Smooth muscle cell (in vitro differentiated cells): ENCODE results near the gene POM121. TPM values are rescaled to one million over a fixed set of nuclear protein-coding genes. Genes with fewer than 3 reads are reported as not detected.
"Not testable (repeated sequence)": the region's sequence is repeated elsewhere in the genome, so short reads cannot be mapped to it uniquely, and the experiment has no call there.

Source experiments
- DNase-seq: peaks from one replicate; lab custom pipeline; 2025; ENCODE audit not compliant: unreplicated experiment; lab: John Stamatoyannopoulos, UW
- H2AFZ ChIP-seq: fragments of 200-600 bp; sonication (generic); 2 replicates; pipeline ENCODE4 v1.6.0; 2016; ENCODE audit warnings: antibody characterized with exemption, low read depth, mild to moderate bottlenecking
- H3F3A ChIP-seq: fragments of 200-600 bp; sonication (generic); 2 replicates; pipeline ENCODE4 v1.6.0; 2017; ENCODE audit warnings: antibody characterized with exemption, low read depth
- H3K27ac ChIP-seq: fragments of 200-600 bp; sonication (generic); 2 replicates; pipeline ENCODE4 v1.5.1; 2016; ENCODE audit warnings: low read depth, mild to moderate bottlenecking
- H3K27me3 ChIP-seq: fragments of 200-600 bp; sonication (generic); 2 replicates; pipeline ENCODE4 v1.6.1; 2016; ENCODE audit warnings: low read depth, mild to moderate bottlenecking
- H3K36me3 ChIP-seq: fragments of 200-600 bp; sonication (generic); 2 replicates; pipeline ENCODE4 v1.5.1; 2016; ENCODE audit warnings: low read depth
- H3K4me1 ChIP-seq: fragments of 200-600 bp; sonication (generic); 2 replicates; pipeline ENCODE4 v1.5.1; 2016; ENCODE audit warnings: low read depth
- H3K4me2 ChIP-seq: fragments of 200-600 bp; sonication (generic); 2 replicates; pipeline ENCODE4 v1.6.0; 2016; ENCODE audit warnings: mild to moderate bottlenecking
- H3K4me3 ChIP-seq: fragments of 200-600 bp; sonication (generic); 2 replicates; pipeline ENCODE4 v1.5.1; 2016; ENCODE audit warnings: mild to moderate bottlenecking
- H3K79me2 ChIP-seq: fragments of 200-600 bp; sonication (generic); 2 replicates; pipeline ENCODE4 v1.6.0; 2016; ENCODE audit warnings: low read depth, mild to moderate bottlenecking
- H3K9ac ChIP-seq: fragments of 200-600 bp; sonication (generic); 2 replicates; pipeline ENCODE4 v1.6.0; 2016; ENCODE audit warnings: low read depth
- H3K9me3 ChIP-seq: fragments of 200-600 bp; sonication (generic); replicated peaks from 2 replicates; pipeline ENCODE4 v1.5.1; 2016; ENCODE audit warnings: low read depth
- H4K20me1 ChIP-seq: fragments of 200-600 bp; sonication (generic); 2 replicates; pipeline ENCODE4 v1.6.0; 2016; ENCODE audit warnings: low read depth
- WGBS: methylation state at CpG from one replicate; pipeline ENCODE4 v1.1.7; 2016; ENCODE audit warnings: low lambda C conversion rate; 5-methylcytosine and 5-hydroxymethylcytosine counted together
- polyA plus RNA-seq: library from polyadenylated mRNA; unstranded; fragments of >200 nt; fragmentation: Nextera tagmentation; extraction: Ambion mirVana; gene quantifications from 2 replicates; pipeline ENCODE4 v1.2.1, GENCODE V29; 2016
- total RNA-seq: library from RNA; depleted of rRNA; stranded (reverse); fragments of >200 nt; gene quantifications from 2 replicates; pipeline ENCODE4 v1.2.3, GENCODE V29; 2014

Gene POM121
- total and polyA plus RNA-seq, 2 experiments from 2014 or later = 9.2 to 11.8 TPM

DNA sequence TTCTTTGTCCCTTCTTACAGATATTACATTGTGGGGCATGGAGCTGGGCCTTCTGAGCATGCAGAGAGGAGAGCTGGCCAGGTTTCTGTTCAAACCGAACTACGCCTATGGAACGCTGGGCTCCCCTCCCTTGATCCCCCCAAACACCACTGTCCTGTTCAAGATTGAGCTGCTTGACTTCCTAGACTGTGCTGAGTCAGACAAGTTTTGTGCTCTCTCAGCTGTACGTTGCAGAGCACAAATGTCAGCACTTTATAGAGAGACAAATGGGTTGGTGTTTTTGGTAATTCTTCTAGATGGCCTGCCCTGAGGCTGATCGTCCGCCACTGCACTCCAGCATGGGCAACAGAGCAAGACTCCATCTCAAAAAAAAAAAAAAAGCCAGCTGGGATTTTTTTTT lies 46.6 kb downstream of the POM121 start:
- DNase-seq, H3F3A ChIP-seq, H3K79me2 ChIP-seq, H3K36me3 ChIP-seq, H3K9me3 ChIP-seq, H3K4me3 ChIP-seq, H3K27me3 ChIP-seq, H3K4me1 ChIP-seq, H4K20me1 ChIP-seq, H3K9ac ChIP-seq, H2AFZ ChIP-seq, H3K4me2 ChIP-seq, H3K27ac ChIP-seq: not testable (repeated sequence)
- WGBS = no CpG with 5 or more reads among the region's 6 CpGs

DNA sequence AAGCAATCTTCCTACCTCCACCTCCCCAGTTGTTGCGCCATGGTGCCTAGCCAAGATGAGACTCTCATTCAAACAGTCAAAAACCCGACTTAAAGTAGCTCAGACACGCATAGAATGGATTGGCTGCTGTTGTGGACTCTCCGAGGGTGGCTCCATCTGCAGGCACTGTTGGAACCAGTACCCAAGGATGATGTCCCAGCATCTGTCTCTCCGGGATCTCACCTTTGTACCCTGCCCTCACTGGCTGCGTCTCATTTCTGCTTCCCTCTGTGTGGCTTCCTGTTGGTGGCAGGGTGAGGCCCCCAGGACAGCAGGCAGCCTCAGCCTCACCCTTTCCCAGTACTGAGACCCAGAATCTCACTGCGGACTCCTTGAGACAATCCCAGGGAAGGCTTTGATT lies 49.9 kb downstream of the POM121 start:
- H3K9ac ChIP-seq, H3K36me3 ChIP-seq, H4K20me1 ChIP-seq, H2AFZ ChIP-seq, H3K4me2 ChIP-seq, H3K27ac ChIP-seq, H3K4me3 ChIP-seq, H3K27me3 ChIP-seq, DNase-seq, H3K79me2 ChIP-seq, H3K4me1 ChIP-seq, H3K9me3 ChIP-seq, H3F3A ChIP-seq: not testable (repeated sequence)
- WGBS = 100% methylated on average over 4 of the region's 7 CpGs

DNA sequence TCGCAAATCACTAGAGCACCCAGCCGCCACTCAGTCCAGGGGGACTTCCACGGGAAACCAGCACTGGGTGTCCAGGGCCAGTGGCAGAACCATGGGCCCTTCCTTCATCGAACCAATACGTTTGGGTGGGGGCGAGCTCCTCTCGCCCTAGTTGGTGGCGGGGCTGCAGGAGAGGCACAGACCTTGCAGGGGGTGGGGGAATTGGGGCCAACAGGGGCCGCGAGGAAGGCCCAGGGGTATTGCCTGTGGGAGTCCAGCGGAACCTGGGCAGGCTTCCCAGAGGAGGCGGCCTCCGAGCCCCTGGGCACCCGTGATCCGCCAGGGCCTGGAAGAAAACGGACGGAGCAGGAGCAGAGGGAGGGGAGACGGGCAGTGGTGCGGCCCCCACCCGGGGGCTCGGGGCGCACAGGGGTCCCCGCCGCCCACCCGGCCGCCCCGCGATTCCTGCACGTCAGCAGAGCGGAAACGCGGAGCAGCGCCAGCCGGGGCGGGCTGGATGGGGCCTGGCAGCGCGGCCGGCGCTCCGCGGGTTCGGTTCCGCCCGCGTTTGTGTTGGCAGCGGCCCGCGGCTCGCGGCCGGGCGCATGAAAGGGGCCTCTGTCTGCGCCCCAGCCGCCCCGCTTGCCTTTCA lies 50.9 kb downstream of the POM121 start:
- not testable (repeated sequence) for H3K4me2 ChIP-seq, H3F3A ChIP-seq, H3K4me1 ChIP-seq, H3K9me3 ChIP-seq, H3K36me3 ChIP-seq, H3K27ac ChIP-seq, H3K4me3 ChIP-seq, H2AFZ ChIP-seq, H4K20me1 ChIP-seq, DNase-seq, H3K27me3 ChIP-seq, H3K9ac ChIP-seq, H3K79me2 ChIP-seq
- 100% methylated on average over 7 of the region's 55 CpGs for WGBS

DNA sequence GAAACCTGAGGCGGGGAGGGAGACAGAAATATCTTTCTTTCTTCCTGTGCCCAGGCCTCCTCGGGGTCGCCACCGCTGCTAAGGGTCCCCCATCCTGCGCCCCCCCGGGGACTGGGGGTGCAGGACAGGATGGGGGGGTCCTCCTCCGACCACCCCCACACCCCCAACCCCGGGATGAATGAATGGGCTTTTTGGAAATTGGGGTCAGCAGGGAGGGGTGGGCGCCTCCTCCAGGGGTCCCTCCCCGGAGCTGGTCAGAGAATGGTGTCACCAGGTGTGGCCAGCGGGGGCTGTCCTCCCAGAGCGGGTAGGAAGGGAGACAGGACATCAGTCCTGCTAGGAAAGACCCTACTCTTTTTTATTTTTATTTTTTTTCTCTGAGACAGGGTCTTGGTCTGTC lies 51.5 kb downstream of the POM121 start:
- H3K27me3 ChIP-seq, H3K4me1 ChIP-seq, H3K27ac ChIP-seq, DNase-seq, H3K9ac ChIP-seq, H2AFZ ChIP-seq, H3K4me3 ChIP-seq, H4K20me1 ChIP-seq, H3F3A ChIP-seq, H3K79me2 ChIP-seq, H3K9me3 ChIP-seq, H3K4me2 ChIP-seq, H3K36me3 ChIP-seq: not testable (repeated sequence)
- WGBS = 100% methylated on average over 4 of the region's 12 CpGs

DNA sequence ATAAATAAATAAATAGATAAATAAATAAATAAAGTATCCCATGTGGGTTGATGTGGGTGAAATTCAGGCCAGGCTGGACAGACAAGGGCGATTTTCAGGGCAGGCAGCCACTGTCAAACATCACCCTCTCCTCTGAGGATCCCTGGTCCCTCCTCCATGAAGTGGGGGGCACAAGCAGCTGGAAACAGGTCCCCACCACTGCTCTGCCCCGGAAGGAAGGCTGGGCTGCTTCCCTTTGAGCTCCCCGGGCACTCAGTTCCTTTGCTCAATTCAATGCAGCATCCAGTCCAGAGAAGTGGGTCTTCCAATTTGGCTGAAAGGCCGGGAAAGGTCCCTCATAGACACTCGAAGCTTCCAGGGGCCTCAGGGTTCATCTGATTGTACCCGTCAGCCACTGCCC lies 55.5 kb downstream of the POM121 start:
- not testable (repeated sequence) for H3K36me3 ChIP-seq, H3K27ac ChIP-seq, H3K4me1 ChIP-seq, H3K79me2 ChIP-seq, H3K4me2 ChIP-seq, H3K4me3 ChIP-seq, H3K9me3 ChIP-seq, DNase-seq, H2AFZ ChIP-seq, H3K9ac ChIP-seq, H3K27me3 ChIP-seq, H3F3A ChIP-seq, H4K20me1 ChIP-seq
- 100% methylated on average over 2 of the region's 6 CpGs for WGBS

DNA sequence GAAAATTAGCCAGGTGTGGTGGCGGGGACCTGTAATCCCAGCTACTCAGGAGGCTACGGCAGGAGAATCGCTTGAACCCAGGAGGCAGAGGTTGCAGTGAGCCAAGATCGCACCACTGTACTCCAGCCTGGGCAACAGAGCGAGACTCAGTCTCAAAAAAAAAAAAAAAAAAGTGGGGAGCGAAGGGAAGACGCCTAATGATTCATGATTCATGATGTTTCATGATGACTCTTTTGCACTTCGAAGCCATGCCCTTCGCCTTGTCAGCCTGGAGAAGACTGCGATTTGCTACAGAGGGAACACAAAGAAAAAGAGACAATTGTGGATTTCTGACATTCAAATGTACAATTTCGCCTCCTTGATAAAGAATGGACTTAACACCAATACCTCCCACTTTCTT lies 57.2 kb downstream of the POM121 start:
- 100% methylated on average over 6 of the region's 11 CpGs for WGBS

DNA sequence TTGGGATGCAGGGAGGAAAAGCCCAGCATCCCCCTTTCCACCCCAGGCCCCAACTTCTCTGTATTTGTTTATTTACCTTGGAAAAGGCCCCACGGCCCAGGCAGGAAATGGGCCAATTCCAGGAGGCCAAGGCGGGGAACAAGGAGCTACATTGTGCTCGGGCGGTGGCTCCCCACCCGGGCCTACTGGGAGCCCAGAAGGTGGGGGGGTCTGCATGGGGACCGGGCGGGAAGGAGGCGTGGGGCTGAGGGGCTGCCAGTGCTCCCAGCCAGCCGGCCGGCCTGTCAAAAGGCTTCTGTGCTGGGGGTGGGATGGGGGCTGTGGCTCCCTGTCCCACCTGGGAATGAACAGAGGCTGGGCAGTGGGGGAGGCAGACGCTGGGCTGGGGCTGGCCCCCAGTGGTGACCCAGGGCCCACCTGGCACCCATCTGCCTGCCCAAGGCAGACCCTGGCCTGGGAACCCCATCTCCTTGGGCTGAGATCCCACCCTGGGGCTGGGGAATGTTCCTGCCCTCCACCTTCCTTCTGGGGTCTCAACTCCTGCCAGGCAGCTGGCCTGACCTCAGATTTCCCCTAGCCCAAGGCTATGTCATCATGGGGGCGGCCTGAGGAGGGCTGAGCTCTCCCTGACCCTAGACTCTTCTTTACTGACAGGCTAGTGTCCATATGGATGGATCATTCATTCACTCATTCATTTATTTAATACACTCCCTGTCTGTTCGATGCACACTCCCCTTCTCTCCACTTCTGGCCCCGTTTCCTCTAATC lies 65.4 kb downstream of the POM121 start:
- H3K4me2 ChIP-seq, H3F3A ChIP-seq, H3K27ac ChIP-seq, H3K79me2 ChIP-seq, H4K20me1 ChIP-seq, H3K4me1 ChIP-seq, H3K4me3 ChIP-seq, DNase-seq, H3K9ac ChIP-seq, H2AFZ ChIP-seq, H3K36me3 ChIP-seq, H3K27me3 ChIP-seq, H3K9me3 ChIP-seq: not testable (repeated sequence)
- WGBS = 88% methylated on average over 9 of the region's 14 CpGs

More for the DNA sequence above, 57.2 kb downstream of the POM121 start:
- H3K27ac ChIP-seq, H3K4me1 ChIP-seq, DNase-seq, H4K20me1 ChIP-seq, H3K9me3 ChIP-seq, H3K4me3 ChIP-seq, H3K79me2 ChIP-seq, H3K9ac ChIP-seq, H2AFZ ChIP-seq, H3F3A ChIP-seq, H3K27me3 ChIP-seq, H3K4me2 ChIP-seq, H3K36me3 ChIP-seq: not testable (repeated sequence)

DNA sequence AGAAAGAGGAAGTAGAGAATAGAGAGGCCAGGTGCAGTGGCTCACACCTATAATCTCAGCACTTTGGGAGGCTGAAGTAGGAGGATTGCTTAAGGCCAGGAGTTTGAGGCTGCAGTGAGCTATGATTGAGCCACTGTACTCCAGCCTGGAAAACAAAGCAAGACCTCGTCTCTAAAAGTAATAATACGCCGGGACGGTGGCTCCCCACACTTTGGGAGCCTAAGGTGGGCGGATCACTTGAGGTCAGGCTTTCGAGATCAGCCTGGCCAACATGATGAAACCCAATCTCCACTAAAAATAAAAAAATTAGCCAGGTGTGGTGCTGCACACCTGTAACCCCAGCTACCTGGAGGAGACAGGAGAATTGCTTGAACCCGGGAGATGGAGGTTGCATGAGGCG lies 70.6 kb downstream of the POM121 start:
- H3K36me3 ChIP-seq, H3K4me2 ChIP-seq, H3K79me2 ChIP-seq, H3K4me1 ChIP-seq, H3K9ac ChIP-seq, H2AFZ ChIP-seq, H4K20me1 ChIP-seq, H3F3A ChIP-seq, H3K4me3 ChIP-seq, H3K27me3 ChIP-seq, H3K27ac ChIP-seq, DNase-seq, H3K9me3 ChIP-seq: not testable (repeated sequence)
- 98% methylated on average over 8 of the region's 8 CpGs for WGBS
